ENCODE data around the gene NFS1.

DNA sequence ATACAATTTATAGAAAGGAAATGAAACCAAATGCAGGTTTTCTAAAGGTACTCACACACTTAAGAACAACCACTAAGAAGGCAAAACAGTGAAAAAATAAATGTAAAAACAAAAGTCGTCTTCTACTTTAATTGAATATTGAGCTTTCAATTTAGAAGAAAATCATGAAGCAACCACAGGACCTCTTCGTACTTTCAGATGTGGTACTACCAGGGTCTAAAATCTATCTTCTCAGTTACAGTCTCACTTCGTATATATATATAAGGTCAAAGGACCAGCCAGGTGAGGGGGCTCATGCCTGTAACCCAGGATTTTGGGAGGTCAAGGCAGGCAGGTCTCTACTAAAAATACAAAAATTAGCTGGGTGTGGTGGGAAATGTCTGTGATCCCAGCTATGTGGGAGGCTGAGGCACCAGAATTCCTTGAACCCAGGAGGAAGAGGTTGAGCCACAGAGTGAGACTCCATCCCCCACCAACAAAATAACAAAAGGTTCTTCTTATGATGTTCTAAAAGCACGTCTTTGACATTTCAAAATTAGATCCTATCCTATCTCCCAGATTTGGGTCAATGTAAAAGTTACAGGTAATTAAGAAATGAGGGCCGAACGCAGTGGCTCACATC lies 12.5 kb upstream of the NFS1 start:
- TF ChIP-seq CTCF (IDR thresholded peaks at IDR 0.05; ENCODE audit: low read length), result no peak
- TF ChIP-seq EZH2 (optimal IDR thresholded peaks at IDR 0.05; ENCODE audit: low read depth, low read length), result no peak
- TF ChIP-seq EZH2phosphoT487 (IDR thresholded peaks at IDR 0.05; ENCODE audit: low read length), result no peak
